Body of pancreas (tissue), 4 donors: Measurements from ENCODE around the gene EIF4EBP3. TPM values are rescaled to one million over a fixed set of nuclear protein-coding genes. Genes with fewer than 3 reads are reported as not detected.

Experiments used
- ATAC-seq: fragments of 150-250 bp; one replicate; pipeline ENCODE4 v1.9.1; 2016
- DNase-seq, 4 donors: peaks; one replicate each; pipeline ENCODE4 v3.0.0-alpha.2; 2019
- H3K27ac ChIP-seq, 4 donors: fragments of 200-600 bp; sonication (generic); 1 replicate in 3 of 4; 2 replicates in 1 of 4; pipeline versions ENCODE4 v1.5.1 to v1.6.1; 2016 to 2019; ENCODE audit warnings: mild to moderate bottlenecking in 1 of 4, mixed read lengths in 1 of 4, moderate library complexity in 1 of 4
- H3K27me3 ChIP-seq, 2 donors: fragments of 200-600 bp; sonication (generic); one replicate each; pipeline ENCODE4 v1.6.0; 2016; ENCODE audit warnings: mild to moderate bottlenecking in 1 of 2
- H3K36me3 ChIP-seq, 2 donors: fragments of 200-600 bp; sonication (generic); replicated peaks in 1 of 2; 2 replicates each; pipeline ENCODE4 v1.5.1; 2016; ENCODE audit warnings: low read depth in 2 of 2; ENCODE audit not compliant: insufficient read depth in 1 of 2
- H3K4me1 ChIP-seq: fragments of 200-600 bp; sonication (generic); one replicate; pipeline ENCODE4 v1.6.0; 2016
- H3K4me3 ChIP-seq, 2 donors: fragments of 200-600 bp; sonication (generic); 1 replicate in 1 of 2; 2 replicates in 1 of 2; pipeline ENCODE4 v1.5.1; 2016 to 2019
- H3K9me3 ChIP-seq, 3 donors: fragments of 200-600 bp; sonication (generic); 1 replicate in 2 of 3; 2 replicates in 1 of 3; pipeline ENCODE4 v1.5.1; 2016
- CTCF ChIP-seq, 7 experiments: fragments of 450-650 bp in 4 of 7; fragments of 200-600 bp in 3 of 7; sonication (generic) in 3 of 7; IDR thresholded peaks; one replicate each; pipeline ENCODE4 v1.5.1; 2016 to 2019; ENCODE audit warnings: antibody characterized with exemption in 7 of 7
- POLR2A ChIP-seq, 3 donors: fragments of 450-650 bp; IDR thresholded peaks; one replicate each; pipeline ENCODE4 v1.6.1; 2016; ENCODE audit warnings: antibody characterized with exemption in 3 of 3, mild to moderate bottlenecking in 2 of 3
- WGBS, 2 donors: methylation state at CpG; one replicate each; pipeline ENCODE4 v1.1.5; 2017; 5-methylcytosine and 5-hydroxymethylcytosine counted together
- intact Hi-C: fragments of 100-400 bp; cut with DNase I; formaldehyde crosslinking; loops from one replicate; pipeline ENCODE4 v1.15.1; 2023
- total RNA-seq, 2 donors: library from RNA; depleted of rRNA; stranded (reverse); fragments of >200 nt; gene quantifications; one replicate each; pipeline ENCODE4 v1.1.0, GENCODE V29; 2016

The EIF4EBP3 gene
- total RNA-seq, 2 donors from 2014 or later = 7.3 TPM; not detected in 1

- no peaks in the 10 kb centered on the region for H3K9me3 ChIP-seq
- H3K27me3 ChIP-seq = no peaks in the 10 kb centered on the region
- no peak for TF ChIP-seq POLR2A (IDR thresholded peaks at IDR 0.05)
- H3K4me3 ChIP-seq = no peak overlapping the region
- no peak overlapping the region for H3K27ac ChIP-seq
- ATAC-seq (no peak), DNase-seq (no peak)
- intact Hi-C loops = no loop called here
- peaks cover 41% of the 10 kb centered on the region for H3K4me1 ChIP-seq
- H3K36me3 ChIP-seq = peaks cover 4 to 27% of the 10 kb centered on the region in 2 donors
- WGBS, 2 donors = 95 to 97% methylated on average over 7 of the region's 7 CpGs
Observed at GRCh38 chr5:140544986-140545385, 2.5 kb upstream of the EIF4EBP3 start.

GRCh38 chr5:140545606-140546005 lies 1.9 kb upstream of the EIF4EBP3 start:
- 99% methylated on average over 10 of the region's 10 CpGs for WGBS, 2 donors
- Histone ChIP-seq H3K4me3 (no peak overlapping the region), H3K36me3 (peaks cover under 1 to 24% of the 10 kb centered on the region in 2 donors), H3K9me3 (no peaks in the 10 kb centered on the region), H3K4me1 (peaks cover 43% of the 10 kb centered on the region), H3K27me3 (no peaks in the 10 kb centered on the region), H3K27ac (peak overlapping the region in 1 of 4 donors; percentile 98)
- ATAC-seq (no peak), DNase-seq (no peak)
- intact Hi-C loops = no loop called here
- no peak for TF ChIP-seq CTCF (IDR thresholded peaks at IDR 0.05)
- no peak for TF ChIP-seq POLR2A (IDR thresholded peaks at IDR 0.05)

GRCh38 chr5:140546851-140547507 lies 483 bp upstream of the EIF4EBP3 start:
- TF ChIP-seq CTCF (IDR thresholded peaks at IDR 0.05) (no peak), POLR2A (IDR thresholded peaks at IDR 0.05) (no peak)
- H3K27ac ChIP-seq = peak overlapping the region; percentile 82 to 99 (median 98)
- H3K4me1 ChIP-seq = peaks cover 43% of the 10 kb centered on the region
- intact Hi-C loops = no loop called here
- peak in 2 of 4 donors; percentile 24 to 40 for DNase-seq
- ATAC-seq = peak; percentile 3
- no peaks in the 10 kb centered on the region for H3K9me3 ChIP-seq
- H3K27me3 ChIP-seq = no peaks in the 10 kb centered on the region
- H3K36me3 ChIP-seq = peaks cover 0 to 21% of the 10 kb centered on the region in 2 donors
- no peak overlapping the region for H3K4me3 ChIP-seq
- 39 to 43% methylated on average over 10 to 13 of the region's 13 CpGs for WGBS, 2 donors

- intact Hi-C loops = no loop called here
- no peak for ATAC-seq
- DNase-seq = peak in 2 of 4 donors; percentile 89 to 92
- no peaks in the 10 kb centered on the region for H3K9me3 ChIP-seq
- H3K4me1 ChIP-seq = peaks cover 43% of the 10 kb centered on the region
- H3K4me3 ChIP-seq = no peak overlapping the region
- TF ChIP-seq POLR2A (IDR thresholded peaks at IDR 0.05) (no peak), CTCF (IDR thresholded peaks at IDR 0.05) (no peak)
- peak overlapping the region; percentile 82 to 99 (median 98) for H3K27ac ChIP-seq
- H3K27me3 ChIP-seq = no peaks in the 10 kb centered on the region
- H3K36me3 ChIP-seq = peaks cover 0 to 13% of the 10 kb centered on the region in 2 donors
- 0 to 4% methylated on average over 4 to 5 of the region's 5 CpGs for WGBS, 2 donors
Observed at GRCh38 chr5:140548300-140548688, 832 bp downstream of the EIF4EBP3 start.

- intact Hi-C loops = no loop called here
- ATAC-seq = no peak
- no peaks in the 10 kb centered on the region for H3K9me3 ChIP-seq
- peaks cover 0 to 13% of the 10 kb centered on the region in 2 donors for H3K36me3 ChIP-seq
- H3K4me3 ChIP-seq = no peak overlapping the region
- TF ChIP-seq CTCF (IDR thresholded peaks at IDR 0.05) = no peak
- TF ChIP-seq POLR2A (IDR thresholded peaks at IDR 0.05) = no peak
- H3K4me1 ChIP-seq = peaks cover 43% of the 10 kb centered on the region
- 82 to 86% methylated on average over 5 to 7 of the region's 7 CpGs for WGBS, 2 donors
- DNase-seq = no peak
- H3K27ac ChIP-seq = peak overlapping the region; percentile 82 to 99 (median 98)
- H3K27me3 ChIP-seq = no peaks in the 10 kb centered on the region
Observed at GRCh38 chr5:140548791-140549190, 1.3 kb downstream of the EIF4EBP3 start.
